GM19468 (cell line): Measurements from ENCODE around the gene OSGIN1.

Experiments used
- ATAC-seq: cut with Tn5 transposase; IDR thresholded peaks from one replicate; pipeline ENCODE4 v1.9.1; 2021; ENCODE audit warnings: mild to moderate bottlenecking, moderate library complexity, moderate number of reproducible peaks; ENCODE audit not compliant: unreplicated experiment; ENCODE audit errors: extremely low read depth

The OSGIN1 gene

GRCh38 chr16:83952940-83953795 is at the start of gene OSGIN1:
OSGIN1 (plus strand) TSS chr16:83953240; CDS start chr16:83957672, 4,432 bp downstream.
- peak; percentile 47 for ATAC-seq

GRCh38 chr16:83903751-83904150 is 49.3 kb upstream of the OSGIN1 start:
- no peak for ATAC-seq

GRCh38 chr16:83906683-83907082 is 46.4 kb upstream of the OSGIN1 start:
- ATAC-seq = no peak

GRCh38 chr16:83907111-83907510 is 45.9 kb upstream of the OSGIN1 start:
- ATAC-seq = no peak

DNA sequence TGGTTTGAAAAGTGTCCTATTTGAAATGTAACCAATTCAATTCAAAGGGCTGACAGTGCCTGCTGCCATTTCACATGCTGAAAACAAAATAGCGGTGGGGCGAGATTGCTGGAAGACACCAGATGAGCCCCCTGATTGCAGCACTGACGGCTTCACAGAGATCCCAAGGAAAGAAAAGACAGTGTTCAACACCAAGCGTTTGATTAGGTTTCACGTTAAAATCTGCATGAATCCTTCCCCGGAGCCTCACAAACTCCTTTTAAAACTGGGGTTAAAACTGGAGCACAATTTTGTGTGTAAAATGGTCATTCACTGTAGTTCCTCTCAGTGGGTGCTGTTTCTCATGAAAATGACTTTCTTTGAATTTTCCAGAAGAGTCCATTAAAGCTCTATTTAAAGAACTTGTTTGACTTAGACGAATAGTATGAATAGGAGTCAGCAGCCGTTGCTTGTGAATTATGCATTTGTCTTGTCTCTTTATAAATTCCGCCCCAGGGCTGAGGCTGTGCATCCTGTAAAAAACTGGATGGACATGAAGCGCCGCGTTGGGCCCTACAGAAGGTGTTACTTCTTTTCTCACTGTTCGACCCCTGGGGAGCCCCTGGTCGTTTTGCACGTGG is 45.3 kb upstream of the OSGIN1 start:
- ATAC-seq = no peak

DNA sequence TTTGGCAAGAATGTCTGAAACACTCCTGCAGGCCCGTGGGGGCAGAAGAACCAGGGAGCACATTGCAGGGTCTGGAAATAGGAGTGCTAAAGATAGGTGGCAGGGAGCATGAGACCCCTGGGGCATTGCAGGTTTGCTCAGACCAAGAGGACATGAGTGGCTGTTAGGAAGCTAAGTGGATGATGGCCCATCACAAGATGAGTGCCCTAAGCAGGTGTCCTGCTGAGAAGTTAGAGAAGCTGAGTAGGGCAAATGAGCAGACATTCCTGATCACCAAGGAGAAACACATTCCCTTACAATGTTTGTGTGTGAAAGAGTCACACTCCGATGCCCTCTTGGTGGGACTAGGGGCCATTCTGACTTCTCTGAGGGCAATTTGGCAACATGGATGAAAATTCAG is 44.2 kb upstream of the OSGIN1 start:
- no peak for ATAC-seq

- ATAC-seq = no peak
Observed at GRCh38 chr16:83911290-83911689, 41.8 kb upstream of the OSGIN1 start.

DNA sequence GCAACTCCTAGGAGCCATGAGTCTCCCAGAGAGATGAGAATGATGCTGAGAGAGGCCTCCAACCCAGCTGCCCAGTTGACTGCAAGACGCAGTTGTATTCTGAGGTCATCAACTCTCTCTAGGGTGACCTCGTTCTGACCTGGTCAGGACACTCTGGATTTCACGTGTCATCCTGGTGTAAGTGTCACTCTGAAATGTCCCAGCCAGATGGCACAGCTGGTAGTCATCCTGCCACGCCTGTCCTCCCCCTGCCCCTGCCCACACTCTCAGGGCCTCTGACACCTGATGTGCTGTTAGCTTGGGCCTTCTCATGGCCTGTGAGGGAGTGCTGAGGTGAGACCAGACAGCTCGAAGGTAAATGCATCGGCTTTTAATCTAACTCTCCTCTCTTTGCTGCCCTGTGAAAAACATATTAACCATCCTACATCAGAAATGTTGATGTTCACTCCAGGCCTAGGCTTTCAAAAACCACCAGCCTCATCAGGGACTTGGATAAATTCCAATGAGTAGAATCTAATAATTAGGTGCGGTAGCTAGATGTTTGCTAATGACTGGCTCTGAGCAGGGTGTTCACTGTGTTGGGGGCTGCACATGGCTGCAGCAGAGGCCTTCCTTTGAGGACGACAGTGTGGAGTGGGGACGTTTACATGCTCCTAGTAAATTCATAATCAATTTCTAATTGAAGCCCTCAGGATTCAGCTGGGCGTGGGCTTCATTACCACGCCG is 40.4 kb upstream of the OSGIN1 start:
- ATAC-seq = no peak

GRCh38 chr16:83913245-83913633 is 39.8 kb upstream of the OSGIN1 start:
- no peak for ATAC-seq

DNA sequence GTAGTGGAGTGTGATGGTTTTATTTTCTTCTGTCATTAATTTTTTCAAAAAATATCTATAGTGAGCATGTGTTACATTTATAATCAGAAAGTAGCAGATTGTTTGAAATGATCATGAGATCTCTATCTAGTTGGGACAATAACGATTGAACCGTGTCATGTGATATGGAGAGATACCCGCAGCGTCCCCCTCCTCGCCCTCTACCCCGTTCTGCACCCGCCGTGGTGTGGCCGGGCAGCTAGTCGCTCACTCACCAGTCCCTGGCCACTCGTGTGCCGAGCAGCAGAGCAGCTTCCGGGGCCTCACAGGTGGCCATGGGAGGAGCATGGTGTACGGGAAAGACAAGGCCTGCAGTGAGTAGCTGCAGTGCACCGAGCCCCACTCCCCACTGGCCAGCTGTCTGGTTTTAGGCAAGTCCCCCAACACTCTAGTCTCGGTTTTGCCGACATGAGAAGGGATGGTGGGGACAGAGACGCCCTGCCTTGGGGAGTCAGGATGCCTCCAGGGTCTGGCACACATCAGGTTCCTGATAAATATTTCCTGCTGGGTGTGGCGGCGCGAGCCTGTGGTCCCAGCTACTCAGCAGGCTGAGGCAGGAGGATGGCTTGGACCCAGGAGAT is 38.8 kb upstream of the OSGIN1 start:
- ATAC-seq = no peak

DNA sequence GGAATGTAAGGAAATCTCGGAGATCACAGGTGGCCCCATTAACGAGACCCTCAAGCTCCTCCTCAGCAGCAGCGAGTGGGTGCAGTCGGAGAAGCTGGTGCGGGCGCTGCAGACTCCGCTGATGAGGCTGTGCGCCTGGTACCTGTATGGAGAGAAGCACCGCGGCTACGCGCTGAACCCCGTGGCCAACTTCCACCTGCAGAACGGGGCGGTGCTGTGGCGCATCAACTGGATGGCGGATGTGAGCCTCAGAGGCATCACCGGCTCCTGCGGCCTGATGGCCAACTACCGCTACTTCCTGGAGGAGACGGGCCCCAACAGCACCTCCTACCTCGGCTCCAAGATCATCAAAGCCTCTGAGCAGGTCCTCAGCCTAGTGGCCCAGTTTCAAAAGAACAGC is 38.0 kb upstream of the OSGIN1 start:
- ATAC-seq = no peak

GRCh38 chr16:83915491-83915890 is 37.5 kb upstream of the OSGIN1 start:
- no peak for ATAC-seq

GRCh38 chr16:83917152-83918120 is 35.6 kb upstream of the OSGIN1 start:
- no peak for ATAC-seq

- no peak for ATAC-seq
Observed at GRCh38 chr16:83920894-83921491, 32.0 kb upstream of the OSGIN1 start.

DNA sequence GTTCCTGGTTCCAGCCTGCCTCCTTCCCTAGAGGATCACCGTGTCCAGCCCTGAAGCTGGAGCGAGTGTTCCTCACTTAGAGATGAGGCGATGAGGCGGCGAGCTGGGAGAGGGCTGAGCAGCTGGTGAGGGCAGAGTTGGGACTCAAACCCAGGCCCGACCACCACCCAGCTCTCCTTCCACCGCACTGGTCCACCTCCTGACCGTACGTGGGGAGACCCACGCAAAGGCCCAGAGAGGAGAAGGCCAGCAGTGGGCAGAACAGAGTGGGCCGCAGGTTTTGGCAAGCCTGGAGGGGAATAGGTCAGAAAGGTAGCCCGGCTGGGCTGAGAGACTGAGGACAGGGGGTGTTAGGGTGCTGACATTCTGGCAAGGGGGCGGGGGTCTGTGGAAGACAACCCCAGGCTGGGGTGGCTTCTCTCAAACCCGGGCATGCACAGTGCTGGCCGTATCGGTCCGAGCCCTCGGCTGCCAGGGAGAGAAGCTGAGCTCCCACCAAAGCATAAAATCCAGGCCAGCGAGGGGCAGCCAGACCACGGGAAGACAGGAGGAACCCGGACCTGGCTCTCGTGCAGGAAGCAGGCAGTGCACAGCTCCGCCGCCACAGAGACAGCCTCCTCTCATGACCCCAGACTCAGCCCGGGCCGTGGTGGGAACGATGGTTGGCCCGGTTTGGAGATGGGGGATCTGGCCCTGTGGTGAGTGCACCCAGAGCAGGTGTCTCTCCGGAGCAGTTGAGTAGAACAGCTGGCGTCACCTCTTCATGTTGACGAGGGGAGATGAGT is 29.3 kb upstream of the OSGIN1 start:
- ATAC-seq = no peak

DNA sequence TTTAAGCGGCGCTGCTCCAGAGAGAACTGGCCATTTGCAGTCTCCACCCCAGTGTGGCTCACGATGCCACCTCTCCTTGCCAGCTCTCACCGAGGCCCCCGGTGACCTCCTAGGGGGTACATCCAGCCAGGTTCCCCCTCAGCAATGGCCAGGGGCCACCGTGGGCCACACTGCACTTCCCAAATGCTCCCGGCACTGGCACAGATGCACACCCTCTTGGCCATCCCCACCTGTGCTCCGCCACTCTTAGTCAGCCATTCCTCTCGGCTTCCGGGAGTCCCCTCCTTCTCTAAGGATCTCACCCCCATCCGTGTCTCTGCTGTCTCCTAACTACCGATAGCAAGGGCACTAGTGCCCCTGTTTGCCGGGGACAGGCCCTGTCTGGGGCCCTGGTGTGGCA is 28.4 kb upstream of the OSGIN1 start:
- ATAC-seq = no peak

DNA sequence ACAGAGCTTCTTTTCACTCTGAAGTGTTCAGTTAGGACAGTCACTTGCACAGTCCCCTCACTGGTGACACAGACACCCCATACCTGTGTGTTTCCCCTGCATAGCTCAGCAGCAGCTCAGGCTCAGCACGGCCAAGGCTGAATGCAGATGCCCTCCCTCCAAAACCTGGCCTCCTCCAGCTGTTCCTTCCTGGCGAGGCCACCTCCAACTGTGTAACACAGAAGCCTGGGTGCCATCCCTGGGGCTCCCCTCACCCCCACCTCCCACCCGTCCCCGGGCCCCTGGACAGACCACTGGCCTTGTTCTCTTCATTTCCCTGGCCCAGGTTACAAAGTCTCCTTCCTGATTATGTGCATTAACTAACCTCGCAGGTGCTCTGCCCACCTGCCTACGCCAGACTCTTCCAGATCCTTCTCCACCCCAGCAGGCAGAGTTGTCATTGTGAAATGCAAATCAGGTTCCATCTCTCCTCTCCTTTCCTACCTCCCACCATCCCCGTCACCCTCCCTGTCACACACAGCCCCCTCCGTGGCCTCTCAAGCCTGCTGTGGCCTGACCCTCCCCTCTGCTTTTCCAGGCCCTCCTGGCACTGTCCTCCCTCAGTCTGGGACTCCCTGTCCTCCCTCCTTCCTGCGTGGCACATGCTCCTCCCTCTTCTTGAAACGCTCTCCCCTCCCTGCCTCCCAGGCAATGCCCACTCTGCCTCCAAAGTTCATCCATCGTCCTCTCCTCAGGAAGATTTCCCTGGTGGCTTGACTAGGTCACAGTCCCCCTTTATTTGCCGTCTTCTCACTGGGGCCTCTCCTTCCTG is 27.7 kb upstream of the OSGIN1 start:
- no peak for ATAC-seq
